ENCODE measurements around the gene LRRN1.
"Not testable (repeated sequence)": the region's sequence is repeated elsewhere in the genome, so short reads cannot be mapped to it uniquely, and the experiment has no call there.

The LRRN1 gene

GRCh38 chr3:3806856-3807255 is 7.6 kb downstream of the LRRN1 start:
- H3K9me3 ChIP-seq (ENCODE audit: control insufficient read depth, low read length): no peaks in the 10 kb centered on the region
- WGBS, 2 experiments (ENCODE audit: insufficient coverage in 2 of 2): 84 to 88% methylated on average over 5 to 6 of the region's 6 CpGs
- no peak overlapping the region for H3K27ac ChIP-seq (ENCODE audit: low read depth, low read length, severe bottlenecking)
- peaks cover 64% of the 10 kb centered on the region for H3K36me3 ChIP-seq (ENCODE audit: control insufficient read depth, insufficient read depth, low read length)
- H3K4me3 ChIP-seq (ENCODE audit: extremely low read depth, insufficient read depth, low read length, poor library complexity, severe bottlenecking): no peak overlapping the region
- H3K4me1 ChIP-seq (ENCODE audit: control insufficient read depth, insufficient read depth, low read length, poor library complexity, severe bottlenecking): no peaks in the 10 kb centered on the region

- Histone ChIP-seq H3K27ac (ENCODE audit: low read depth, low read length, severe bottlenecking) (no peak overlapping the region), H3K4me1 (ENCODE audit: control insufficient read depth, insufficient read depth, low read length, poor library complexity, severe bottlenecking) (no peaks in the 10 kb centered on the region), H3K36me3 (ENCODE audit: control insufficient read depth, insufficient read depth, low read length) (peaks cover 57% of the 10 kb centered on the region), H3K4me3 (ENCODE audit: extremely low read depth, insufficient read depth, low read length, poor library complexity, severe bottlenecking) (no peak overlapping the region), H3K9me3 (ENCODE audit: control insufficient read depth, low read length) (no peaks in the 10 kb centered on the region)
- WGBS, 2 experiments (ENCODE audit: insufficient coverage in 2 of 2): 91 to 94% methylated on average over 4 to 5 of the region's 5 CpGs
Measured at GRCh38 chr3:3813013-3813412, 13.8 kb downstream of the LRRN1 start.

DNA sequence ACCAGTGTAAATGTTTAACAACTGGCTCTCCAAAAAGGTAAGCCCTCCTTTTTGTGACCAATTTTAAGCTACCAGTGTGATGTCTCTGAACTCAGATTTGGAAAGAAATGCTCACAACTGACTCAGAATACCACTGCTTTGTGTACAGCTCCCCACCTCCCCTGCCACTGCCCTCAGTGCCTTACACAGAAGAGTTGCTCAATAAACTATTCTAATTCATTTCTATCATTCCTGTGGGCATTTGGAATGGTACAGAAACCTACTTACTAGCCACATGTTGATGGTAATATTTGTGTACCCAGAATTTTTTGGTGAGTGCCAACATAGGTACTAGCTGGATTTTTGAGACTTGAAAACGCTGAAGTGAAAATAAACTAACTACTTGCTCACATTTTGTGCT is 16.0 kb downstream of the LRRN1 start:
- Histone ChIP-seq H3K36me3 (ENCODE audit: control insufficient read depth, insufficient read depth, low read length) (peaks cover 39% of the 10 kb centered on the region), H3K4me3 (ENCODE audit: extremely low read depth, insufficient read depth, low read length, poor library complexity, severe bottlenecking) (no peak overlapping the region), H3K9me3 (ENCODE audit: control insufficient read depth, low read length) (no peaks in the 10 kb centered on the region), H3K27ac (ENCODE audit: low read depth, low read length, severe bottlenecking) (no peak overlapping the region), H3K4me1 (ENCODE audit: control insufficient read depth, insufficient read depth, low read length, poor library complexity, severe bottlenecking) (no peaks in the 10 kb centered on the region)
- no CpG with 5 or more reads among the region's 1 CpG for WGBS, 2 experiments (ENCODE audit: insufficient coverage in 2 of 2)

DNA sequence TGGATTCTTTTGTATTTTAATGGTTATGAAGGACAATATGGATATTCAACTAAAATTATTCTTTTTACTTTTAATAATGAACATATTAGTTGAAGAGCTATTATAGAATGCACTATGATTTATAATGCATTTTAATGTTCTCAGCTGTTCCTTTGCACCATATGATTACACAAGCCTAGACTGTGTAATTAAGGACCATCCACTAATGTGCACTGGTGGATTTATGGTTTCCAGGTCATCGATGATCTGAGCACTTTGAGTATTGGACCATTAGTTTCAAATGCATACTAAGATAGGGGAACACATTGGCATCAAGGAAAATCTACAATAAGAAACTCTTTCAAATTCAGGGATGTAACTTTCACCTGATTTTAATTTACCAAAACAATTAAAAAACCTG is 16.8 kb downstream of the LRRN1 start:
- Histone ChIP-seq H3K36me3 (ENCODE audit: control insufficient read depth, insufficient read depth, low read length) (peaks cover 40% of the 10 kb centered on the region), H3K4me3 (ENCODE audit: extremely low read depth, insufficient read depth, low read length, poor library complexity, severe bottlenecking) (no peak overlapping the region), H3K4me1 (ENCODE audit: control insufficient read depth, insufficient read depth, low read length, poor library complexity, severe bottlenecking) (no peaks in the 10 kb centered on the region), H3K9me3 (ENCODE audit: control insufficient read depth, low read length) (no peaks in the 10 kb centered on the region), H3K27ac (ENCODE audit: low read depth, low read length, severe bottlenecking) (no peak overlapping the region)
- WGBS, 2 experiments (ENCODE audit: insufficient coverage in 2 of 2): 80 to 100% methylated on average over 1 of the region's 1 CpG

DNA sequence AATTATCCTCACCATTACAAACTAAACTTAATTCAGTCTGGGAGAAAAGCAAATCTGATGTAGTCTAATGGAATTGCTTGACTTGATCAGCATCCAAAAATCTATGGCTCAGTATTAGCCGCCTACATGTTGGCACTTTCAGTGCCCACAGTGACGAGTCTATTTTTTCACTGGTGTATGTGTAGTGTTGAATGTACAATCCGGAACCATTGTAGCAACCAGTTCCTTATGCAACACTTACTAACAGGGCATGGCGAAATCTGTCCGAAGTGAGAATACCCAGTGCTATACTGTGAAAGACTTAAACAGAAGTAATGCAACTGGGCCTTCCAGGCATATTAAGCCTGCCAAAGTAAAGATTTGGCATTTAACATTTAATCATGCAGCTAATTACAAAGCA is 18.6 kb downstream of the LRRN1 start:
- Histone ChIP-seq H3K4me1 (ENCODE audit: control insufficient read depth, insufficient read depth, low read length, poor library complexity, severe bottlenecking) (no peaks in the 10 kb centered on the region), H3K36me3 (ENCODE audit: control insufficient read depth, insufficient read depth, low read length) (peaks cover 52% of the 10 kb centered on the region), H3K27ac (ENCODE audit: low read depth, low read length, severe bottlenecking) (no peak overlapping the region), H3K9me3 (ENCODE audit: control insufficient read depth, low read length) (no peaks in the 10 kb centered on the region), H3K4me3 (ENCODE audit: extremely low read depth, insufficient read depth, low read length, poor library complexity, severe bottlenecking) (no peak overlapping the region)
- 77 to 91% methylated on average over 2 to 5 of the region's 5 CpGs for WGBS, 2 experiments (ENCODE audit: insufficient coverage in 2 of 2)

GRCh38 chr3:3821777-3822176 is 22.5 kb downstream of the LRRN1 start:
- Histone ChIP-seq H3K4me1 (ENCODE audit: control insufficient read depth, insufficient read depth, low read length, poor library complexity, severe bottlenecking) (no peaks in the 10 kb centered on the region), H3K36me3 (ENCODE audit: control insufficient read depth, insufficient read depth, low read length) (peaks cover 49% of the 10 kb centered on the region), H3K27ac (ENCODE audit: low read depth, low read length, severe bottlenecking) (no peak overlapping the region), H3K9me3 (ENCODE audit: control insufficient read depth, low read length) (no peaks in the 10 kb centered on the region), H3K4me3 (ENCODE audit: extremely low read depth, insufficient read depth, low read length, poor library complexity, severe bottlenecking) (no peak overlapping the region)
- 96 to 100% methylated on average over 3 to 4 of the region's 4 CpGs for WGBS, 2 experiments (ENCODE audit: insufficient coverage in 2 of 2)

DNA sequence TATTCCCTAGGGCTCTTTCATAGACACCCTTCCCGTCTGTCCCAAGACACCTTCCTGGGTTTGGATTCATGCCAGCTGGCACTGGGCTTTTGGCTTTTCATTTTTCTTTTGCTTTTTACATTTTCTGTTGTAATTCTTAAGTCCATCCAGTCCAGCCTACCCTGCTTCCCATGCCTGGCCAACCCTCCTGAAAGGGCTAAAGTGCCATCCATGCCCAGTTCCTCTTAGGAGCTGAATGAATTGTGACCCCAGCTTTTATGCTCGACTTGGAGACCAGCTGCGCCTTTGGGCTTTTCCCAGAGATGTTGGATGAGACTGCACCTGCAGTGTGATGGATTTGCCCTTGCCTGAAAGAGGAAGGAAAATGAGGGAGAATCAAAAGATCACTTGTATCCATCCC is 25.8 kb downstream of the LRRN1 start:
- Histone ChIP-seq H3K27ac (ENCODE audit: low read depth, low read length, severe bottlenecking) (no peak overlapping the region), H3K4me3 (ENCODE audit: extremely low read depth, insufficient read depth, low read length, poor library complexity, severe bottlenecking) (no peak overlapping the region), H3K9me3 (ENCODE audit: control insufficient read depth, low read length) (no peaks in the 10 kb centered on the region), H3K4me1 (ENCODE audit: control insufficient read depth, insufficient read depth, low read length, poor library complexity, severe bottlenecking) (no peaks in the 10 kb centered on the region), H3K36me3 (ENCODE audit: control insufficient read depth, insufficient read depth, low read length) (peaks cover 69% of the 10 kb centered on the region)
- WGBS, 2 experiments (ENCODE audit: insufficient coverage in 2 of 2): 89 to 100% methylated on average over 1 of the region's 3 CpGs

GRCh38 chr3:3826521-3826920 is 27.3 kb downstream of the LRRN1 start:
- H3K9me3 ChIP-seq (ENCODE audit: control insufficient read depth, low read length): no peaks in the 10 kb centered on the region
- 79 to 100% methylated on average over 1 to 2 of the region's 4 CpGs for WGBS, 2 experiments (ENCODE audit: insufficient coverage in 2 of 2)
- H3K4me1 ChIP-seq (ENCODE audit: control insufficient read depth, insufficient read depth, low read length, poor library complexity, severe bottlenecking): no peaks in the 10 kb centered on the region
- H3K4me3 ChIP-seq (ENCODE audit: extremely low read depth, insufficient read depth, low read length, poor library complexity, severe bottlenecking): no peak overlapping the region
- no peak overlapping the region for H3K27ac ChIP-seq (ENCODE audit: low read depth, low read length, severe bottlenecking)
- peaks cover 62% of the 10 kb centered on the region for H3K36me3 ChIP-seq (ENCODE audit: control insufficient read depth, insufficient read depth, low read length)

DNA sequence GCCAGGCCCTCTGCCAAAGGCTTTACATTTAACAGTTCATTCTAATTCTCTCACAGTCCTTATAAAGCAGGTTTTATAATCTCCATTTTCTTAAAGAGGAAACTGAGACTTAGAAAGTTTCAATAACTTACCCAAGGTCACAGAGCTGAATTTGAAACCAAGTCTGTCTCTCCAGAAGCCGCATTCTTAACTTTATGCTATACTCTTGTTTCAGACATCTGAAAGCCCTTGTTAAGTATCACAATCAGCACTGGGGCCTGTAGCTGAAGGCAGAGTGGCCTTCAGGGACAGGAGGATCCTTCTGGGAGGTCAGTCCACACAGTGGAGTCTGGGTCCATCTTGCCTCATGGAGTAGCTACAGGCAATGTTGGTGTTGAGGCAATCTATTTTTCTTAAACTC is 27.9 kb downstream of the LRRN1 start:
- WGBS, 2 experiments (ENCODE audit: insufficient coverage in 2 of 2): 100% methylated on average over 1 of the region's 1 CpG; no CpG with 5 or more reads in 1 of the 2 experiments
- Histone ChIP-seq H3K27ac (ENCODE audit: low read depth, low read length, severe bottlenecking) (no peak overlapping the region), H3K9me3 (ENCODE audit: control insufficient read depth, low read length) (peaks cover under 1% of the 10 kb centered on the region), H3K36me3 (ENCODE audit: control insufficient read depth, insufficient read depth, low read length) (peaks cover 63% of the 10 kb centered on the region), H3K4me1 (ENCODE audit: control insufficient read depth, insufficient read depth, low read length, poor library complexity, severe bottlenecking) (no peaks in the 10 kb centered on the region), H3K4me3 (ENCODE audit: extremely low read depth, insufficient read depth, low read length, poor library complexity, severe bottlenecking) (no peak overlapping the region)

DNA sequence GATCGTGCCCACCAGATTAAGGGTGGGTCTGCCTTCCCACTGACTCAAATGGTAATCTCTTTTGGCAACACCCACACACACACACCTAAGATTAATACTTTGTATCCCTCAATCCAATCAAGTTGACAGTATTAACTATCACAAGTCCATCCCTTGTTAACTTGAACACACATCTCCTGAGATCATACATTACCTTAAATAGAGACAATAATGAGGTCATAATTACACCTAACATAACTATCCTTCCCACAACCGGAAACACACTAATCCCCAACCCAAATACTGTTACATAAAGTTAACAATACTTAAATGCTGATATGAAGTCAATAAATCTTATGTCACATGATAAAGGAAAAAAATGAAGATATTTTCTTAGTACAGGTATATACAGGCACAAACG is 29.2 kb downstream of the LRRN1 start:
- H3K9me3 ChIP-seq (ENCODE audit: control insufficient read depth, low read length); H3K4me1 ChIP-seq (ENCODE audit: control insufficient read depth, insufficient read depth, low read length, poor library complexity, severe bottlenecking); H3K4me3 ChIP-seq (ENCODE audit: extremely low read depth, insufficient read depth, low read length, poor library complexity, severe bottlenecking); H3K27ac ChIP-seq (ENCODE audit: low read depth, low read length, severe bottlenecking): not testable (repeated sequence)
- peaks cover 64% of the 10 kb centered on the region for H3K36me3 ChIP-seq (ENCODE audit: control insufficient read depth, insufficient read depth, low read length)
- WGBS, 2 experiments (ENCODE audit: insufficient coverage in 2 of 2): 100% methylated on average over 1 of the region's 3 CpGs; no CpG with 5 or more reads in 1 of the 2 experiments

DNA sequence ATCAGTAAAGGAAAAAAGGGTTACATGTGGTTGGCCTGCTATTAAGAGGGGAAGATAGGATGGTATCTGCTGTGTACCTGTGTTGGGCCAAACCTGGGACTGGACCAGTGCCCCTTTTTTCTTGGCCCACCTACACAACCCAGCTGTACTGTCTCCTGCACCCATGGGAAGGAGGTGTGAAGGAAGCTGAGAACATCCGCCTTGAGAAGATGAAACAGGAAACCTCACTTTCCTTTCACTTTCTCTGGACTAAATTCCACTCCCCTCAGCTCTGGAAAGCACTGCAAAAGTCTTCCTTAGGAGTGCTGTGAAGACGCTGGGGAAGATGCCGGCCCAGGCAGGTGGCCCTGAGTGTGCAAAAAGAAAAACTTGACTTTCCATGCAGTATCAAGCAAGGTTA is 37.6 kb downstream of the LRRN1 start:
- no peak overlapping the region for H3K27ac ChIP-seq (ENCODE audit: low read depth, low read length, severe bottlenecking)
- H3K36me3 ChIP-seq (ENCODE audit: control insufficient read depth, insufficient read depth, low read length): peaks cover 46% of the 10 kb centered on the region

More for the DNA sequence above, 37.6 kb downstream of the LRRN1 start:
- Histone ChIP-seq H3K4me1 (ENCODE audit: control insufficient read depth, insufficient read depth, low read length, poor library complexity, severe bottlenecking) (no peaks in the 10 kb centered on the region), H3K4me3 (ENCODE audit: extremely low read depth, insufficient read depth, low read length, poor library complexity, severe bottlenecking) (no peak overlapping the region), H3K9me3 (ENCODE audit: control insufficient read depth, low read length) (peaks cover 23% of the 10 kb centered on the region)
- WGBS, 2 experiments (ENCODE audit: insufficient coverage in 2 of 2): 80 to 100% methylated on average over 1 of the region's 3 CpGs
